HEK293 (cell line): Measurements from ENCODE around the gene TMIGD2.

Experiments used
- CTCF ChIA-PET: fragments of 350-600 bp; formaldehyde crosslinking; extraction: SDS; loops from one replicate; lab custom pipeline; 2021; ENCODE audit warnings: antibody characterized with exemption; lab: Yijun Ruan, JAX
- POLR2A ChIA-PET: fragments of 300-600 bp; formaldehyde crosslinking; extraction: SDS; loops from one replicate; lab custom pipeline; 2020; ENCODE audit warnings: antibody characterized with exemption, inconsistent platforms; lab: Yijun Ruan, JAX
- H3K27ac ChIP-seq: fragments of 200-500 bp; sonication (Bioruptor generic); 2 replicates; pipeline ENCODE4 v1.5.1; 2014; ENCODE audit warnings: low read depth, low read length, control low read depth, inconsistent platforms; ENCODE audit errors: extremely low read depth
- H3K36me3 ChIP-seq, 2 experiments: fragments of 200-500 bp in 1 of 2; sonication (Bioruptor generic) in 1 of 2; 1 replicate in 1 of 2; 2 replicates in 1 of 2; pipeline ENCODE4 v1.5.1; 2014 to 2017; ENCODE audit warnings: inconsistent platforms in 2 of 2, low read length in 2 of 2; ENCODE audit not compliant: control insufficient read depth in 2 of 2, insufficient read depth in 1 of 2
- H3K4me1 ChIP-seq: fragments of 200-500 bp; sonication (Bioruptor generic); 2 replicates; pipeline ENCODE4 v1.5.1; 2014; ENCODE audit warnings: mild to moderate bottlenecking, low read length, inconsistent platforms; ENCODE audit not compliant: control insufficient read depth, insufficient read depth
- H3K4me3 ChIP-seq: 2 replicates; pipeline ENCODE4 v1.5.1; 2011; ENCODE audit warnings: low read depth, mild to moderate bottlenecking, control low read depth, low read length, moderate library complexity
- H3K9me3 ChIP-seq: fragments of 200-500 bp; sonication (Bioruptor generic); 2 replicates; pipeline ENCODE4 v1.5.1; 2014; ENCODE audit warnings: low read depth, low read length, inconsistent platforms; ENCODE audit not compliant: control insufficient read depth, insufficient read depth
- BCL11A ChIP-seq: fragments of 450-650 bp; formaldehyde crosslinking; IDR thresholded peaks from 2 replicates; pipeline ENCODE4 v1.5.1; 2016; ENCODE audit warnings: low read depth, missing biosample characterization, missing genetic modification characterization
- GLIS2 ChIP-seq: fragments of 450-650 bp; formaldehyde crosslinking; IDR thresholded peaks from 2 replicates; pipeline ENCODE4 v1.5.1; 2016; ENCODE audit warnings: missing biosample characterization, missing genetic modification characterization
- KLF10 ChIP-seq: fragments of 450-650 bp; IDR thresholded peaks from 2 replicates; pipeline ENCODE4 v1.5.1; 2018; ENCODE audit warnings: missing biosample characterization, mild to moderate bottlenecking, missing genetic modification characterization
- RBAK ChIP-seq: fragments of 450-650 bp; formaldehyde crosslinking; IDR thresholded peaks from 2 replicates; pipeline ENCODE4 v1.5.1; 2016; ENCODE audit warnings: missing biosample characterization, missing genetic modification characterization
- ZBTB1 ChIP-seq: fragments of 450-650 bp; formaldehyde crosslinking; IDR thresholded peaks from 2 replicates; pipeline ENCODE4 v1.5.1; 2016; ENCODE audit warnings: missing biosample characterization, missing genetic modification characterization
- ZFP3 ChIP-seq: fragments of 450-650 bp; formaldehyde crosslinking; IDR thresholded peaks from 2 replicates; pipeline ENCODE4 v1.5.1; 2016; ENCODE audit warnings: low read depth, missing biosample characterization, missing genetic modification characterization
- ZNF138 ChIP-seq: fragments of 450-650 bp; formaldehyde crosslinking; IDR thresholded peaks from 2 replicates; pipeline ENCODE4 v1.5.1; 2016; ENCODE audit warnings: missing biosample characterization, missing genetic modification characterization, borderline replicate concordance
- ZNF140 ChIP-seq: fragments of 450-650 bp; formaldehyde crosslinking; IDR thresholded peaks from 2 replicates; pipeline ENCODE4 v1.5.1; 2016; ENCODE audit warnings: missing biosample characterization, missing genetic modification characterization
- ZNF211 ChIP-seq: fragments of 450-650 bp; formaldehyde crosslinking; IDR thresholded peaks from 2 replicates; pipeline ENCODE4 v1.5.1; 2016; ENCODE audit warnings: low read depth, missing biosample characterization, missing genetic modification characterization
- ZNF214 ChIP-seq: fragments of 450-650 bp; formaldehyde crosslinking; IDR thresholded peaks from 2 replicates; pipeline ENCODE4 v1.5.1; 2017; ENCODE audit warnings: missing biosample characterization, mild to moderate bottlenecking, missing genetic modification characterization, borderline replicate concordance
- ZNF248 ChIP-seq: fragments of 450-650 bp; formaldehyde crosslinking; IDR thresholded peaks from 2 replicates; pipeline ENCODE4 v1.5.1; 2017; ENCODE audit warnings: missing biosample characterization, missing genetic modification characterization
- ZNF266 ChIP-seq: fragments of 450-650 bp; formaldehyde crosslinking; IDR thresholded peaks from 2 replicates; pipeline ENCODE4 v1.5.1; 2016; ENCODE audit warnings: missing biosample characterization, missing genetic modification characterization, low read depth
- ZNF354C ChIP-seq: fragments of 450-650 bp; formaldehyde crosslinking; IDR thresholded peaks from 2 replicates; pipeline ENCODE4 v1.5.1; 2016; ENCODE audit warnings: missing biosample characterization, missing genetic modification characterization, low read depth, borderline replicate concordance
- ZNF366 ChIP-seq: fragments of 450-650 bp; formaldehyde crosslinking; conservative IDR thresholded peaks from 2 replicates; pipeline ENCODE4 v1.5.1; 2016; ENCODE audit warnings: missing biosample characterization, missing genetic modification characterization
- ZNF394 ChIP-seq: fragments of 450-650 bp; formaldehyde crosslinking; IDR thresholded peaks from 2 replicates; pipeline ENCODE4 v1.5.1; 2016; ENCODE audit warnings: missing biosample characterization, missing genetic modification characterization, mild to moderate bottlenecking, moderate library complexity, borderline replicate concordance
- ZNF558 ChIP-seq: fragments of 450-650 bp; formaldehyde crosslinking; IDR thresholded peaks from 2 replicates; pipeline ENCODE4 v1.5.1; 2016; ENCODE audit warnings: missing biosample characterization, missing genetic modification characterization
- ZNF791 ChIP-seq: fragments of 450-650 bp; formaldehyde crosslinking; IDR thresholded peaks from 2 replicates; pipeline ENCODE4 v1.5.1; 2016; ENCODE audit warnings: missing biosample characterization, missing genetic modification characterization
- ZNF830 ChIP-seq: fragments of 450-650 bp; IDR thresholded peaks from 2 replicates; pipeline ENCODE4 v1.5.0; 2018; ENCODE audit warnings: missing biosample characterization, missing genetic modification characterization, low read depth, mild to moderate bottlenecking, moderate library complexity
- TF ChIP-seq, protein P1 (sequence below): fragments of 450-650 bp; formaldehyde crosslinking; IDR thresholded peaks from 2 replicates; pipeline ENCODE4 v1.5.0; 2017; ENCODE audit warnings: missing biosample characterization, missing genetic modification characterization, borderline replicate concordance
- TF ChIP-seq, protein P2 (sequence below): fragments of 450-650 bp; formaldehyde crosslinking; IDR thresholded peaks from 2 replicates; pipeline ENCODE4 v1.5.1; 2016; ENCODE audit warnings: missing biosample characterization, missing genetic modification characterization
- TF ChIP-seq, protein P3 (sequence below): fragments of 450-650 bp; formaldehyde crosslinking; IDR thresholded peaks from 2 replicates; pipeline ENCODE4 v1.5.1; 2017; ENCODE audit warnings: missing biosample characterization, missing genetic modification characterization
- TF ChIP-seq, protein P4 (sequence below): fragments of 450-650 bp; formaldehyde crosslinking; IDR thresholded peaks from 2 replicates; pipeline ENCODE4 v1.5.1; 2016; ENCODE audit warnings: missing biosample characterization, missing genetic modification characterization

Gene TMIGD2

DNA sequence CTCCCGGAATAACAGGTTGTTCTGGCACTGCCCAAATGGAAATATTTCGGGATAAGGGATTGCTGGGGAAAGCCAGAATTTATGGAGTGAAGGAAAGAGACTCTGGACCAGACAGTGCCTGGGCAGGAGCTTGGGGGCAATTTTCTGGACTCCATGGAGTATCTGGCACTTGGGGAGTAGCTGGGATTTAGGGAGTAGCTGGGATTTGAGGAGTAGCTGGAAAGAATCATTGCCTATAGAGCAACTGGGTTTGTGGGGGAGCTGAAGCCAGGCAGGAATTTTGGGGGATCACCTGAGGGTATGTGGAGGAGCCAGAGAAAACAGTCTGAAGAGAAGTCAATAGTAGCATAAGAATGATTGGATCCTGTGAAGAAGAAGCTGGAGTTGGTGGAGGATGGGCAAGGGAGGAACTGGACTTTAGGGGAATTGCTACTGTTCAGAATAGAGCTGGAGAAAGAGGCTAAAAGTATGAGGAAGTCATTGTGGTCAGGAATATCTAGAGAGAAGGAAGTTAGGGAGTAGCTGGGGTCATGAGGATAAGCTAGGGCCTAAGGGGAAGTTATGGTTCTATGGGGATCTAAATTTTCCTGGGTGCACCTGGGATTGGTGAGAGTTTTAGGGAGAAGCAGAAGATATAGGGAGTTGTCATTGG, 17.0 kb upstream of the TMIGD2 start:
- no peaks in the 10 kb centered on the region for H3K9me3 ChIP-seq
- no peak overlapping the region for H3K27ac ChIP-seq
- ChIA-PET POLR2A (interaction anchor here (0.6 to 4.1 kb wide), 4 partner anchors 24 to 83 kb away, joined by 3 to 29 read pairs (median 5); partner anchors contain the start of genes CHAF1A and MPND), CTCF (no interaction called here)
- no peaks in the 10 kb centered on the region for H3K4me1 ChIP-seq
- TF ChIP-seq ZNF394 (tag by site-specific recombination): peak; percentile 100
- no peak for TF ChIP-seq ZBTB1
- H3K4me3 ChIP-seq: no peak overlapping the region
- peaks cover 6 to 27% of the 10 kb centered on the region in 2 experiments; a peak in 2 of 3 replicates for H3K36me3 ChIP-seq

DNA sequence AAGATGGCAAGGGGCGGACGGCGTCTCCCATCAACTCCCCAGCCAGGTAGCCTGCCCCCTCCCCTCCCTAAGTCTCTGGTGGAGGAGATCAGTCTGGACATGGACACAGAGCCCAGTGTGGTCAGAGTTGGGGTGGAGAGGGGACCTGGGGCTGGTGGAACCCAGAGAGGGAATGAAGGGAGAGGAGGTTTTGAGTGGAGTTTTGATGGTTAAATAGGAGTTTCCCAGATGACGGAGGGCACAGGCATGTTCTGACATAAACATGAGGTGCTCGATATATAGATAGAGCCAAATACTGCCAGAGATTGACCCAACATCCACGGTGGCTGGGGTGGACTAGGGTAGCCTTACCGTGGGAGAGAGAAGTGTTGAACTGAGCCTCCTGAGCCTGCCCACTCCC, 16.3 kb upstream of the TMIGD2 start:
- H3K36me3 ChIP-seq: peaks cover 6 to 27% of the 10 kb centered on the region in 2 experiments; a peak in 2 of 3 replicates
- no peak overlapping the region for H3K4me3 ChIP-seq
- no peaks in the 10 kb centered on the region for H3K4me1 ChIP-seq
- no peak overlapping the region for H3K27ac ChIP-seq
- CTCF ChIA-PET: no interaction called here
- TF ChIP-seq ZNF354C (tag by site-specific recombination) (no peak), ZFP3 (tag by site-specific recombination) (peak; percentile 73)
- POLR2A ChIA-PET: interaction anchor here (1.6 kb wide), 1 partner anchor 41 kb away, joined by 4 read pairs; no protein-coding TSS in a partner anchor
- no peaks in the 10 kb centered on the region for H3K9me3 ChIP-seq

DNA sequence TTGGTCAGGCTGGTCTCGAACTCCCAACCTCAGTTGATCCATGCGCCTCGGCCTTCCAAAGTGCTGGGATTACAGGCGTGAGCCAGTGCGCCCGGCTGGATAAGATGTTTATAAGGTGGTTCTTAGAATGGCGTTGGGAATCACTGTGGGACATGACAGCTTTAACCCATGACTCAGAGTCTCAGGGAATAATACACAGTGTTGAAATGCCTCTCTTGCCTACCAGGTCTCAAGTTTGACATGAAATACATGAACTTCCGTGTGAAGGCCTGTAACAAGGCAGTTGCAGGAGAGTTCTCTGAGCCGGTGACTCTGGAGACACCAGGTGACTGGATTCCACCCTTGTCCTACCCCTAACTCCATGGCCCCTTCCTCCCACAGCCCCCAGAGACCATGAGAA, 14.8 kb upstream of the TMIGD2 start:
- CTCF ChIA-PET: interaction anchor here (0.6 to 1.0 kb wide), 2 partner anchors 9 to 50 kb away, joined by 3 read pairs; no protein-coding TSS in a partner anchor
- no peak overlapping the region for H3K4me3 ChIP-seq
- H3K27ac ChIP-seq: no peak overlapping the region
- peaks cover 6 to 30% of the 10 kb centered on the region in 2 experiments; a peak in 2 of 3 replicates for H3K36me3 ChIP-seq
- POLR2A ChIA-PET: interaction anchor here (0.6 kb wide), 1 partner anchor 30 kb away, joined by 3 read pairs; no protein-coding TSS in a partner anchor
- no peaks in the 10 kb centered on the region for H3K9me3 ChIP-seq
- H3K4me1 ChIP-seq: no peaks in the 10 kb centered on the region
- TF ChIP-seq, protein P1, sequence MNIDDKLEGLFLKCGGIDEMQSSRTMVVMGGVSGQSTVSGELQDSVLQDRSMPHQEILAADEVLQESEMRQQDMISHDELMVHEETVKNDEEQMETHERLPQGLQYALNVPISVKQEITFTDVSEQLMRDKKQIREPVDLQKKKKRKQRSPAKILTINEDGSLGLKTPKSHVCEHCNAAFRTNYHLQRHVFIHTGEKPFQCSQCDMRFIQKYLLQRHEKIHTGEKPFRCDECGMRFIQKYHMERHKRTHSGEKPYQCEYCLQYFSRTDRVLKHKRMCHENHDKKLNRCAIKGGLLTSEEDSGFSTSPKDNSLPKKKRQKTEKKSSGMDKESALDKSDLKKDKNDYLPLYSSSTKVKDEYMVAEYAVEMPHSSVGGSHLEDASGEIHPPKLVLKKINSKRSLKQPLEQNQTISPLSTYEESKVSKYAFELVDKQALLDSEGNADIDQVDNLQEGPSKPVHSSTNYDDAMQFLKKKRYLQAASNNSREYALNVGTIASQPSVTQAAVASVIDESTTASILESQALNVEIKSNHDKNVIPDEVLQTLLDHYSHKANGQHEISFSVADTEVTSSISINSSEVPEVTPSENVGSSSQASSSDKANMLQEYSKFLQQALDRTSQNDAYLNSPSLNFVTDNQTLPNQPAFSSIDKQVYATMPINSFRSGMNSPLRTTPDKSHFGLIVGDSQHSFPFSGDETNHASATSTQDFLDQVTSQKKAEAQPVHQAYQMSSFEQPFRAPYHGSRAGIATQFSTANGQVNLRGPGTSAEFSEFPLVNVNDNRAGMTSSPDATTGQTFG (tag by site-specific recombination): no peak
- TF ChIP-seq BCL11A (tag by site-specific recombination): no peak
- TF ChIP-seq ZNF266 (tag by site-specific recombination): no peak
- TF ChIP-seq ZNF138 (tag by site-specific recombination): no peak
- TF ChIP-seq KLF10 (tag by site-specific recombination): no peak
- TF ChIP-seq, protein P2, sequence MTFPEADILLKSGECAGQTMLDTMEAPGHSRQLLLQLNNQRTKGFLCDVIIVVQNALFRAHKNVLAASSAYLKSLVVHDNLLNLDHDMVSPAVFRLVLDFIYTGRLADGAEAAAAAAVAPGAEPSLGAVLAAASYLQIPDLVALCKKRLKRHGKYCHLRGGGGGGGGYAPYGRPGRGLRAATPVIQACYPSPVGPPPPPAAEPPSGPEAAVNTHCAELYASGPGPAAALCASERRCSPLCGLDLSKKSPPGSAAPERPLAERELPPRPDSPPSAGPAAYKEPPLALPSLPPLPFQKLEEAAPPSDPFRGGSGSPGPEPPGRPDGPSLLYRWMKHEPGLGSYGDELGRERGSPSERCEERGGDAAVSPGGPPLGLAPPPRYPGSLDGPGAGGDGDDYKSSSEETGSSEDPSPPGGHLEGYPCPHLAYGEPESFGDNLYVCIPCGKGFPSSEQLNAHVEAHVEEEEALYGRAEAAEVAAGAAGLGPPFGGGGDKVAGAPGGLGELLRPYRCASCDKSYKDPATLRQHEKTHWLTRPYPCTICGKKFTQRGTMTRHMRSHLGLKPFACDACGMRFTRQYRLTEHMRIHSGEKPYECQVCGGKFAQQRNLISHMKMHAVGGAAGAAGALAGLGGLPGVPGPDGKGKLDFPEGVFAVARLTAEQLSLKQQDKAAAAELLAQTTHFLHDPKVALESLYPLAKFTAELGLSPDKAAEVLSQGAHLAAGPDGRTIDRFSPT (tag by site-specific recombination): no peak
- TF ChIP-seq, protein P3, sequence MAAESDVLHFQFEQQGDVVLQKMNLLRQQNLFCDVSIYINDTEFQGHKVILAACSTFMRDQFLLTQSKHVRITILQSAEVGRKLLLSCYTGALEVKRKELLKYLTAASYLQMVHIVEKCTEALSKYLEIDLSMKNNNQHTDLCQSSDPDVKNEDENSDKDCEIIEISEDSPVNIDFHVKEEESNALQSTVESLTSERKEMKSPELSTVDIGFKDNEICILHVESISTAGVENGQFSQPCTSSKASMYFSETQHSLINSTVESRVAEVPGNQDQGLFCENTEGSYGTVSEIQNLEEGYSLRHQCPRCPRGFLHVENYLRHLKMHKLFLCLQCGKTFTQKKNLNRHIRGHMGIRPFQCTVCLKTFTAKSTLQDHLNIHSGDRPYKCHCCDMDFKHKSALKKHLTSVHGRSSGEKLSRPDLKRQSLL (tag by site-specific recombination): no peak
- no peak for TF ChIP-seq ZNF791
- no peak for TF ChIP-seq RBAK (tag by site-specific recombination)
- no peak for TF ChIP-seq ZNF830
- no peak for TF ChIP-seq ZNF211
- no peak for TF ChIP-seq ZNF214 (tag by site-specific recombination)
- TF ChIP-seq ZNF366 (tag by site-specific recombination): no peak
- TF ChIP-seq, protein P4, sequence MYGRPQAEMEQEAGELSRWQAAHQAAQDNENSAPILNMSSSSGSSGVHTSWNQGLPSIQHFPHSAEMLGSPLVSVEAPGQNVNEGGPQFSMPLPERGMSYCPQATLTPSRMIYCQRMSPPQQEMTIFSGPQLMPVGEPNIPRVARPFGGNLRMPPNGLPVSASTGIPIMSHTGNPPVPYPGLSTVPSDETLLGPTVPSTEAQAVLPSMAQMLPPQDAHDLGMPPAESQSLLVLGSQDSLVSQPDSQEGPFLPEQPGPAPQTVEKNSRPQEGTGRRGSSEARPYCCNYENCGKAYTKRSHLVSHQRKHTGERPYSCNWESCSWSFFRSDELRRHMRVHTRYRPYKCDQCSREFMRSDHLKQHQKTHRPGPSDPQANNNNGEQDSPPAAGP: no peak
- no peak for TF ChIP-seq ZNF248
- TF ChIP-seq GLIS2: no peak
- no peak for TF ChIP-seq ZNF558 (tag by site-specific recombination)
- no peak for TF ChIP-seq ZNF140
